Prostate gland (tissue), 2 donors: ENCODE data around the gene ATL1. TPM values are rescaled to one million over a fixed set of nuclear protein-coding genes. Genes with fewer than 3 reads are reported as not detected.

Source experiments
- DNase-seq: peaks from one replicate; pipeline ENCODE4 v3.0.0-alpha.2; 2019; ENCODE audit warnings: low spot score
- H3K27ac ChIP-seq, 2 donors: fragments of 200-600 bp; sonication (generic); 2 replicates each; pipeline ENCODE4 v1.5.1; 2017 to 2019
- H3K27me3 ChIP-seq: fragments of 200-600 bp; sonication (generic); replicated peaks from 2 replicates; pipeline ENCODE4 v1.5.1; 2019; ENCODE audit not compliant: insufficient read depth
- H3K36me3 ChIP-seq, 2 donors: fragments of 200-600 bp; sonication (generic); 1 replicate in 1 of 2; 2 replicates in 1 of 2; pipeline versions ENCODE4 v1.5.1 to v1.8.1; 2017 to 2019
- H3K4me1 ChIP-seq: fragments of 200-600 bp; sonication (generic); replicated peaks from 2 replicates; pipeline ENCODE4 v1.5.1; 2019
- H3K4me3 ChIP-seq, 2 donors: fragments of 200-600 bp; sonication (generic); 2 replicates each; pipeline ENCODE4 v1.5.1; 2017 to 2019
- H3K9me3 ChIP-seq: fragments of 200-600 bp; sonication (generic); 2 replicates; pipeline ENCODE4 v1.5.1; 2017
- POLR2A ChIP-seq: fragments of 450-650 bp; IDR thresholded peaks from one replicate; pipeline ENCODE4 v1.6.1; 2016; ENCODE audit warnings: antibody characterized with exemption, mild to moderate bottlenecking
- POLR2AphosphoS5 ChIP-seq: sonication (generic); formaldehyde crosslinking; IDR thresholded peaks from one replicate; pipeline ENCODE4 v1.6.1; 2017; ENCODE audit warnings: antibody characterized with exemption
- WGBS: methylation state at CpG from one replicate; pipeline ENCODE4 v1.1.5; 2018; 5-methylcytosine and 5-hydroxymethylcytosine counted together
- intact Hi-C: fragments of 100-400 bp; cut with DNase I; formaldehyde crosslinking; loops from one replicate; pipeline ENCODE4 v1.14.2; 2022
- total RNA-seq, 2 donors: library from RNA; depleted of rRNA; stranded (reverse); fragments of >200 nt; gene quantifications; one replicate each; pipeline ENCODE4 v1.1.0, GENCODE V29; 2016
- TF ChIP-seq, protein P1 (sequence below), 4 experiments: fragments of 200-600 bp in 2 of 4; fragments of 450-650 bp in 2 of 4; sonication (generic) in 2 of 4; IDR thresholded peaks; 1 replicate in 3 of 4; 2 replicates in 1 of 4; pipeline ENCODE4 v1.5.1; 2016 to 2019; ENCODE audit warnings: antibody characterized with exemption in 4 of 4, mild to moderate bottlenecking in 2 of 4, moderate library complexity in 2 of 4

ATL1 gene
- total RNA-seq, 2 donors from 2014 or later, result 5.3 to 26.5 TPM

DNA sequence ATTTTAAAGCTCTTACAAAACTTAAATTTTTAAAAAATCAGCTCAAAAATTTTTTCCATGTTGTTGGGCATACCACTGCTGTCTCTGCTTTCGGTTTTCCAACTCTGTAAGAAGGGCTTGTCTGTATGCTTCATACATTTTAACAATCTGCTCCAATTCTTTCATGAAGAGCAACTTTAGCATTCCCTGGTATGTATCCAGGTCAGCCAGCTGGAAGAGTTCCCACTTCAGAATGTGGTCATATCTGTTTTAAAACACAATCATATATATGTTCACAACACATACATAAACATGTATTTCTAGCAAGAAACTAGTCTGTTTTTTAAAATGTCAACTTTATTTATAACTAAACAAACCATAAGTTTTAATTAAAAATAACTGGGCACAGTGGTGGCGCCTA lies 75.2 kb downstream of the ATL1 start:
- DNase-seq, result no peak
- Histone ChIP-seq H3K9me3 (no peaks in the 10 kb centered on the region), H3K4me3 (no peak overlapping the region), H3K36me3 (no peaks in the 10 kb centered on the region), H3K27ac (no peak overlapping the region), H3K27me3 (no peaks in the 10 kb centered on the region), H3K4me1 (no peaks in the 10 kb centered on the region)
- TF ChIP-seq POLR2A (no peak), POLR2AphosphoS5 (no peak)
- TF ChIP-seq, protein P1, sequence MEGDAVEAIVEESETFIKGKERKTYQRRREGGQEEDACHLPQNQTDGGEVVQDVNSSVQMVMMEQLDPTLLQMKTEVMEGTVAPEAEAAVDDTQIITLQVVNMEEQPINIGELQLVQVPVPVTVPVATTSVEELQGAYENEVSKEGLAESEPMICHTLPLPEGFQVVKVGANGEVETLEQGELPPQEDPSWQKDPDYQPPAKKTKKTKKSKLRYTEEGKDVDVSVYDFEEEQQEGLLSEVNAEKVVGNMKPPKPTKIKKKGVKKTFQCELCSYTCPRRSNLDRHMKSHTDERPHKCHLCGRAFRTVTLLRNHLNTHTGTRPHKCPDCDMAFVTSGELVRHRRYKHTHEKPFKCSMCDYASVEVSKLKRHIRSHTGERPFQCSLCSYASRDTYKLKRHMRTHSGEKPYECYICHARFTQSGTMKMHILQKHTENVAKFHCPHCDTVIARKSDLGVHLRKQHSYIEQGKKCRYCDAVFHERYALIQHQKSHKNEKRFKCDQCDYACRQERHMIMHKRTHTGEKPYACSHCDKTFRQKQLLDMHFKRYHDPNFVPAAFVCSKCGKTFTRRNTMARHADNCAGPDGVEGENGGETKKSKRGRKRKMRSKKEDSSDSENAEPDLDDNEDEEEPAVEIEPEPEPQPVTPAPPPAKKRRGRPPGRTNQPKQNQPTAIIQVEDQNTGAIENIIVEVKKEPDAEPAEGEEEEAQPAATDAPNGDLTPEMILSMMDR (IDR thresholded peaks at IDR 0.05), result no peak
- intact Hi-C loops, result no loop called here
- WGBS, result 95% methylated on average over 2 of the region's 2 CpGs

DNA sequence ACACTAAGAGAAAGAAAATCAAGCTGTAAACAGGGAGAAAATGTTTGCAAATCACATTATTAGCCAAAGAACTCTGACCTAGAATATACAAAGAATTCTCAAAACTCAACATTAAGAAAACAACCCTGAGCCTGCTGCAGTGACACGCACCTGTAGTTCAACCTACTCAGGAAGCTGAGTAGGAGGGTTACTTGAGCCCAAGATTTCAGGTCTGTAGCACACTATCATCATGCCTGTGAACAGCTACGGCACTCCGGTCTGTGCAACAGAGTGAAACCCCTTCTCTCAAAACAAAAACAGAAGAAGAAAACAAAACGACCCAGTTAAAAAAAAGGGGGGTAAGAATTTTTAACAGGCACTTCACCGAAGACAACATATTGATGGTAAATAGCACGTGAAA lies 87.3 kb downstream of the ATL1 start:
- Histone ChIP-seq H3K9me3 (no peaks in the 10 kb centered on the region), H3K4me1 (no peaks in the 10 kb centered on the region), H3K27ac (no peak overlapping the region), H3K27me3 (no peaks in the 10 kb centered on the region), H3K4me3 (no peak overlapping the region), H3K36me3 (no peaks in the 10 kb centered on the region)
- TF ChIP-seq, protein P1 (IDR thresholded peaks at IDR 0.05), result no peak
- TF ChIP-seq POLR2AphosphoS5, result no peak
- no peak for TF ChIP-seq POLR2A
- WGBS, result 86% methylated on average over 6 of the region's 6 CpGs
- intact Hi-C loops, result no loop called here
- DNase-seq, result no peak

- TF ChIP-seq, protein P1 (IDR thresholded peaks at IDR 0.05), result no peak
- no peak for TF ChIP-seq POLR2AphosphoS5
- TF ChIP-seq POLR2A, result no peak
- intact Hi-C loops, result no loop called here
- H3K27me3 ChIP-seq, result no peaks in the 10 kb centered on the region
Observed at GRCh38 chr14:50647753-50648152, 87.8 kb downstream of the ATL1 start.

GRCh38 chr14:50649691-50650090 lies 89.7 kb downstream of the ATL1 start:
- intact Hi-C loops, result no loop called here
- Histone ChIP-seq H3K27me3 (no peaks in the 10 kb centered on the region), H3K27ac (no peak overlapping the region), H3K9me3 (no peaks in the 10 kb centered on the region), H3K4me3 (no peak overlapping the region), H3K36me3 (no peaks in the 10 kb centered on the region), H3K4me1 (peaks cover 3% of the 10 kb centered on the region)
- DNase-seq, result no peak
- TF ChIP-seq POLR2AphosphoS5, result no peak
- no peak for TF ChIP-seq POLR2A
- TF ChIP-seq, protein P1 (IDR thresholded peaks at IDR 0.05), result no peak

More at GRCh38 chr14:50647753-50648152, 87.8 kb downstream of the ATL1 start:
- DNase-seq, result no peak
- Histone ChIP-seq H3K36me3 (no peaks in the 10 kb centered on the region), H3K9me3 (no peaks in the 10 kb centered on the region), H3K4me3 (no peak overlapping the region), H3K4me1 (no peaks in the 10 kb centered on the region), H3K27ac (no peak overlapping the region)

DNA sequence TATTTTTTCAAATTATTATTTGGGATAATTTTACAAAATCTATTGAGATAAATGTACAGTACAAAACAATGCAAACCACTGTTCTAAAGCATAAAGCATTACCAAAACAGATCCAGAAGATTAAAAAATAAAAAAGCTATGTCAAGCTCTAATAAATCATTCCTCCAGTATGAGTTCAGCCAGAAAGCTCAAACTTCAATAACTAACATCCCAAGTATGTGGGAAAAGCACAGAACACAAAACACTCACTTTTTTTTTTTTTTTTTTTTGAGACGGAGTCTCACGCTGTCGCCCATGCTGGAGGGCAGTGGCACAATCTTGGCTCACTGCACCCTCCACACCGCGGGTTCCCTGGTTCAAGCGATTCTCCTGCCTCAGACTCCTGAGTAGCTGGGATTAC lies 96.8 kb downstream of the ATL1 start:
- intact Hi-C loops, result no loop called here
- H3K4me3 ChIP-seq, result no peak overlapping the region
- H3K9me3 ChIP-seq, result no peaks in the 10 kb centered on the region
- no peak for DNase-seq
- H3K27me3 ChIP-seq, result no peaks in the 10 kb centered on the region
- no peaks in the 10 kb centered on the region for H3K36me3 ChIP-seq
- WGBS, result 81% methylated on average over 6 of the region's 6 CpGs
- H3K27ac ChIP-seq, result no peak overlapping the region
- TF ChIP-seq POLR2AphosphoS5 (no peak), POLR2A (no peak)
- TF ChIP-seq, protein P1 (IDR thresholded peaks at IDR 0.05), result no peak
- H3K4me1 ChIP-seq, result peaks cover 3% of the 10 kb centered on the region
